ENCODE results near the gene FOXN3.

DNA sequence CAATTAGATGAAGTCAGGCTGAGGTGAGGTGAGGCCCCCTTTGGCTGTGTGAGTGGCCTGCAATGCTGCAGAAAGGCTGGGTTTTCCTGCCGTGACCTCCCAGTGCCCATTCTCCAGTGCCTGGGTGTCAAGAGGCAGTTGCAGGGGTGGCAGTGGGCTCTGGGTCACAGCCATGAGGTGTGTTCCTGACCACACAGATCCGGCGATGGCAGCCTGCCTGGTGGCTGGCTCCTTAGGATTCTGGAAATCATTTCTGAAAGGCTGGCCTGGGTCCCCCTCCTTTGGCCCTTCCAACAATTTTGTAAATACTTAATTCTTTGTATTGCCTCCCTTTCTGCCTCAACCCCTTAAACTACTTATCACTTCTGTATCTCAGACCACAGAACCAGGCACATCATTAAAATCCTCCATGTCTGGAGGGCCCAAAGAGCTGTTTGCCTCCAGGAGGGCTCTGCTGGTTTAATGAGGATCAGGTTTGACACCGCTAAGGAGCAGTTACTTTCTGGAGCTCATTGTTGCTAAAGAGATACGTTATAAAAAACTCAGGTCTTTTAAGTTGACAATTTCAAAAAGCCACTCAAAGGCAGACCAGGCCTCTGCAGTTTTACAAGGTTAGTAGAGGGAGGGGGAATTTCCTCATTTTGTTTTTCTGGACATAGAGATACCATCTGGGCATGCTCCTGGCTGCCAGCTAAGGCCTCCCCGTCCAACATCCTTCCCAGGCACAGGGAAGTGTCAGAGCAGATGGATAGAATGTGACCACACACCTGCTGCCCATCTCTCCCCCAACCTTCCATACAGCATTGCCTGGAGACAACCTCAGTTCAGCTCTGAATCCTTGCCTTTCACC is 204.4 kb downstream of the FOXN3 start:
- TF ChIP-seq POLR2AphosphoS5 (IDR thresholded peaks at IDR 0.05) = no peak
- TF ChIP-seq CTCF (IDR thresholded peaks at IDR 0.05) = no peak
- TF ChIP-seq POLR2A (IDR thresholded peaks at IDR 0.05) = no peak
- TF ChIP-seq EP300 (IDR thresholded peaks at IDR 0.05; ENCODE audit: low read depth) = no peak

Measured in transverse colon (tissue), 4 donors.